ENCODE results near the gene H3-3A. TPM values are rescaled to one million over a fixed set of nuclear protein-coding genes. Genes with fewer than 3 reads are reported as not detected.

Gene H3-3A
- total RNA-seq, 1 donor from 2014 or later: 84.8 TPM

GRCh38 chr1:226082587-226082917 lies 20.0 kb downstream of the H3-3A start:
- H3K4me3 ChIP-seq (ENCODE audit: low read depth, low read length): peak overlapping the region; percentile 76
- TF ChIP-seq CTCF (IDR thresholded peaks at IDR 0.05; ENCODE audit: insufficient read depth, low read length, severe bottlenecking): no peak
- H3K36me3 ChIP-seq (ENCODE audit: control insufficient read depth, insufficient read depth, low read length): no peaks in the 10 kb centered on the region
- no peak for DNase-seq (ENCODE audit: low read depth)
- H3K27me3 ChIP-seq (ENCODE audit: control insufficient read depth, insufficient read depth, low read length): no peaks in the 10 kb centered on the region
- FAIRE-seq: no peak

- no peak for DNase-seq (ENCODE audit: low read depth)
- FAIRE-seq: no peak
- TF ChIP-seq CTCF (IDR thresholded peaks at IDR 0.05; ENCODE audit: insufficient read depth, low read length, severe bottlenecking): no peak
- no peaks in the 10 kb centered on the region for H3K36me3 ChIP-seq (ENCODE audit: control insufficient read depth, insufficient read depth, low read length)
- H3K27me3 ChIP-seq (ENCODE audit: control insufficient read depth, insufficient read depth, low read length): no peaks in the 10 kb centered on the region
- peak overlapping the region; percentile 76 for H3K4me3 ChIP-seq (ENCODE audit: low read depth, low read length)
Measured at GRCh38 chr1:226082959-226083301, 20.4 kb downstream of the H3-3A start.

- FAIRE-seq (no peak), DNase-seq (ENCODE audit: low read depth) (peak; percentile 57)
- peak overlapping the region; percentile 76 for H3K4me3 ChIP-seq (ENCODE audit: low read depth, low read length)
- no peaks in the 10 kb centered on the region for H3K36me3 ChIP-seq (ENCODE audit: control insufficient read depth, insufficient read depth, low read length)
- TF ChIP-seq CTCF (IDR thresholded peaks at IDR 0.05; ENCODE audit: insufficient read depth, low read length, severe bottlenecking): no peak
- no peaks in the 10 kb centered on the region for H3K27me3 ChIP-seq (ENCODE audit: control insufficient read depth, insufficient read depth, low read length)
Measured at GRCh38 chr1:226083302-226084101, 21.0 kb downstream of the H3-3A start.

- no peaks in the 10 kb centered on the region for H3K27me3 ChIP-seq (ENCODE audit: control insufficient read depth, insufficient read depth, low read length)
- TF ChIP-seq CTCF (IDR thresholded peaks at IDR 0.05; ENCODE audit: insufficient read depth, low read length, severe bottlenecking): no peak
- FAIRE-seq (no peak), DNase-seq (ENCODE audit: low read depth) (no peak)
- no peak overlapping the region for H3K4me3 ChIP-seq (ENCODE audit: low read depth, low read length)
- no peaks in the 10 kb centered on the region for H3K36me3 ChIP-seq (ENCODE audit: control insufficient read depth, insufficient read depth, low read length)
Measured at GRCh38 chr1:226085675-226086285, 23.3 kb downstream of the H3-3A start.

- TF ChIP-seq CTCF (IDR thresholded peaks at IDR 0.05; ENCODE audit: insufficient read depth, low read length, severe bottlenecking): no peak
- Histone ChIP-seq H3K27me3 (ENCODE audit: control insufficient read depth, insufficient read depth, low read length) (no peaks in the 10 kb centered on the region), H3K4me3 (ENCODE audit: low read depth, low read length) (no peak overlapping the region), H3K36me3 (ENCODE audit: control insufficient read depth, insufficient read depth, low read length) (no peaks in the 10 kb centered on the region)
- FAIRE-seq (no peak), DNase-seq (ENCODE audit: low read depth) (no peak)
Measured at GRCh38 chr1:226086776-226087175, 24.3 kb downstream of the H3-3A start.
